ENCODE results near the gene ZFP90. TPM values are rescaled to one million over a fixed set of nuclear protein-coding genes. Genes with fewer than 3 reads are reported as not detected.

The ZFP90 gene
- total RNA-seq, 6 donors from 2014 or later: 14.3 to 33.5 (median 20.6) TPM

GRCh38 chr16:68528686-68529379, 10.3 kb upstream of the ZFP90 start:
- peak; percentile 95 to 97 for ATAC-seq (ENCODE audit: low FRiP score in 2 of 2)
- Histone ChIP-seq H3K36me3 (no peaks in the 10 kb centered on the region), H3K9me3 (no peaks in the 10 kb centered on the region), H3K4me1 (peaks cover 13 to 25% (median 19%) of the 10 kb centered on the region in 4 donors), H3K27ac (no peak overlapping the region), H3K27me3 (no peaks in the 10 kb centered on the region), H3K4me3 (peak overlapping the region in 1 of 4 donors; percentile 27)
- TF ChIP-seq POLR2AphosphoS5 (IDR thresholded peaks at IDR 0.05) (no peak), POLR2A (IDR thresholded peaks at IDR 0.05) (no peak), EP300 (IDR thresholded peaks at IDR 0.05) (no peak)
- TF ChIP-seq, protein P1, sequence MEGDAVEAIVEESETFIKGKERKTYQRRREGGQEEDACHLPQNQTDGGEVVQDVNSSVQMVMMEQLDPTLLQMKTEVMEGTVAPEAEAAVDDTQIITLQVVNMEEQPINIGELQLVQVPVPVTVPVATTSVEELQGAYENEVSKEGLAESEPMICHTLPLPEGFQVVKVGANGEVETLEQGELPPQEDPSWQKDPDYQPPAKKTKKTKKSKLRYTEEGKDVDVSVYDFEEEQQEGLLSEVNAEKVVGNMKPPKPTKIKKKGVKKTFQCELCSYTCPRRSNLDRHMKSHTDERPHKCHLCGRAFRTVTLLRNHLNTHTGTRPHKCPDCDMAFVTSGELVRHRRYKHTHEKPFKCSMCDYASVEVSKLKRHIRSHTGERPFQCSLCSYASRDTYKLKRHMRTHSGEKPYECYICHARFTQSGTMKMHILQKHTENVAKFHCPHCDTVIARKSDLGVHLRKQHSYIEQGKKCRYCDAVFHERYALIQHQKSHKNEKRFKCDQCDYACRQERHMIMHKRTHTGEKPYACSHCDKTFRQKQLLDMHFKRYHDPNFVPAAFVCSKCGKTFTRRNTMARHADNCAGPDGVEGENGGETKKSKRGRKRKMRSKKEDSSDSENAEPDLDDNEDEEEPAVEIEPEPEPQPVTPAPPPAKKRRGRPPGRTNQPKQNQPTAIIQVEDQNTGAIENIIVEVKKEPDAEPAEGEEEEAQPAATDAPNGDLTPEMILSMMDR (IDR thresholded peaks at IDR 0.05): peak; percentile 86 to 96 (median 94)
- DNase-seq: peak; percentile 90 to 94
- WGBS, 2 donors: 15 to 20% methylated on average over 23 to 29 of the region's 29 CpGs

DNA sequence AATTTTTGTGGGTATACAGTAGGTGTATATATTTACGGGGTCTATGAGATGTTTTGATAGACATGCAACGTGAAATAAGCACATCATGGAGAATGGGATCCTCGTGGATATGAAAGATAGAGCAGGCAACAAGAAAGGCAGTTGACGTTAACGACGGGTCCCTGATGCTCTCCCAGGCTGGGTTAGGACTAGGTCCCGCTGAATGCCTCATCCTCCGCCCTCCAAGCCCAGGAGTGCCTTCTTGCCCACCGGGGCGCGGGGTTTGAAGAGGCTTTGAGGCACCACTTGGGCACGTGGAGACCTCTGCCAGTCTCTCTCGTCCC, 9.5 kb upstream of the ZFP90 start:
- peak overlapping the region in 1 of 4 donors; percentile 72 for H3K27ac ChIP-seq
- ATAC-seq (ENCODE audit: low FRiP score in 2 of 2) (peak; percentile 39 to 64), DNase-seq (no peak)
- 16 to 25% methylated on average over 8 to 13 of the region's 13 CpGs for WGBS, 2 donors
- no peaks in the 10 kb centered on the region for H3K36me3 ChIP-seq
- H3K9me3 ChIP-seq: no peaks in the 10 kb centered on the region
- no peaks in the 10 kb centered on the region for H3K27me3 ChIP-seq
- TF ChIP-seq POLR2A (IDR thresholded peaks at IDR 0.05) (no peak), POLR2AphosphoS5 (IDR thresholded peaks at IDR 0.05) (no peak), EP300 (IDR thresholded peaks at IDR 0.05) (no peak)
- TF ChIP-seq, protein P1 (IDR thresholded peaks at IDR 0.05): no peak
- H3K4me3 ChIP-seq: peak overlapping the region; percentile 75 to 95 (median 94)
- H3K4me1 ChIP-seq: peaks cover 13 to 25% (median 19%) of the 10 kb centered on the region in 4 donors

- DNase-seq (peak; percentile 91 to 97), ATAC-seq (ENCODE audit: low FRiP score in 2 of 2) (peak; percentile 94 to 99)
- TF ChIP-seq POLR2AphosphoS5 (IDR thresholded peaks at IDR 0.05) (peak; percentile 12 to 57), EP300 (IDR thresholded peaks at IDR 0.05) (no peak), POLR2A (IDR thresholded peaks at IDR 0.05) (peak in 2 of 4 donors; percentile 27 to 44)
- TF ChIP-seq, protein P1 (IDR thresholded peaks at IDR 0.05): peak in 1 of 6 experiments; percentile 19
- peak overlapping the region; percentile 75 to 95 (median 94) for H3K4me3 ChIP-seq
- no peaks in the 10 kb centered on the region for H3K9me3 ChIP-seq
- 0 to 1% methylated on average over 1 to 50 of the region's 56 CpGs for WGBS, 2 donors
- H3K36me3 ChIP-seq: peaks cover 0 to 3% (median 0%) of the 10 kb centered on the region in 4 donors
- H3K27me3 ChIP-seq: no peaks in the 10 kb centered on the region
- peaks cover 13 to 25% (median 19%) of the 10 kb centered on the region in 4 donors for H3K4me1 ChIP-seq
- H3K27ac ChIP-seq: peak overlapping the region in 2 of 4 donors; percentile 61 to 72
Measured at GRCh38 chr16:68529931-68530701, 9.0 kb upstream of the ZFP90 start.

GRCh38 chr16:68533937-68534336, 5.2 kb upstream of the ZFP90 start:
- Histone ChIP-seq H3K9me3 (no peaks in the 10 kb centered on the region), H3K4me3 (no peak overlapping the region), H3K4me1 (peaks cover 13 to 21% (median 16%) of the 10 kb centered on the region in 4 donors), H3K27me3 (no peaks in the 10 kb centered on the region), H3K36me3 (peaks cover 0 to 3% (median 0%) of the 10 kb centered on the region in 4 donors), H3K27ac (no peak overlapping the region)
- TF ChIP-seq POLR2A (IDR thresholded peaks at IDR 0.05) (no peak), POLR2AphosphoS5 (IDR thresholded peaks at IDR 0.05) (no peak), EP300 (IDR thresholded peaks at IDR 0.05) (no peak)
- TF ChIP-seq, protein P1 (IDR thresholded peaks at IDR 0.05): no peak
- ATAC-seq (ENCODE audit: low FRiP score in 2 of 2) (no peak), DNase-seq (no peak)
- WGBS, 2 donors: 98 to 99% methylated on average over 5 of the region's 5 CpGs
